IMR-90 (cell line): ENCODE data around the gene LINC00305. TPM values are rescaled to one million over a fixed set of nuclear protein-coding genes. Genes with fewer than 3 reads are reported as not detected.

ENCODE experiments used
- ATAC-seq: fragments of 200-7000 bp; cut with Tn5 transposase; 2 replicates; pipeline ENCODE4 v1.9.1; 2020; ENCODE audit warnings: low read depth, mild to moderate bottlenecking, moderate library complexity
- BruUV-seq: library from RNA; stranded (reverse); fragments of 400-500 nt; replicated peaks from 2 replicates; lab custom pipeline; 2021; lab: Mats Ljungman, UMichigan
- CTCF ChIA-PET: fragments of 300-600 bp; formaldehyde crosslinking; extraction: SDS; loops from one replicate; lab custom pipeline; 2021; ENCODE audit warnings: antibody characterized with exemption; lab: Yijun Ruan, JAX
- POLR2A ChIA-PET: fragments of 300-600 bp; sonication (Branson Sonifier 250); formaldehyde crosslinking; loops from one replicate; lab custom pipeline; 2022; ENCODE audit warnings: antibody characterized with exemption; ENCODE audit not compliant: unreplicated experiment; lab: Charles Lee
- DNase-seq: peaks from one replicate; pipeline ENCODE4 v3.0.0; 2013
- H2AFZ ChIP-seq: replicated peaks from 2 replicates; pipeline ENCODE3; 2013; ENCODE audit warnings: low read length, mild to moderate bottlenecking; ENCODE audit not compliant: poor library complexity
- H2AK5ac ChIP-seq: 2 replicates; pipeline ENCODE4 v1.6.1; 2013; ENCODE audit warnings: low read depth, low read length, inconsistent platforms
- H2AK9ac ChIP-seq: replicated peaks from 2 replicates; pipeline ENCODE3; 2013; ENCODE audit warnings: mild to moderate bottlenecking, low read depth, low read length, moderate library complexity; ENCODE audit not compliant: poor library complexity
- H2BK120ac ChIP-seq: 2 replicates; pipeline ENCODE4 v1.6.1; 2013; ENCODE audit warnings: low read depth, low read length, inconsistent platforms
- H2BK15ac ChIP-seq: 3 replicates; pipeline ENCODE4 v1.6.1; 2013; ENCODE audit warnings: low read depth, low read length, inconsistent platforms
- H2BK20ac ChIP-seq: 2 replicates; pipeline ENCODE4 v1.6.1; 2013; ENCODE audit warnings: low read depth, mild to moderate bottlenecking, inconsistent platforms, low read length, moderate library complexity
- H2BK5ac ChIP-seq: 2 replicates; pipeline ENCODE4 v1.6.1; 2013; ENCODE audit warnings: mild to moderate bottlenecking, low read depth, low read length, inconsistent platforms; ENCODE audit not compliant: poor library complexity, severe bottlenecking
- H3K14ac ChIP-seq: replicated peaks from 2 replicates; pipeline ENCODE4 v1.6.1; 2013; ENCODE audit warnings: low read depth, low read length, inconsistent platforms
- H3K18ac ChIP-seq: 2 replicates; pipeline ENCODE4 v1.6.1; 2013; ENCODE audit warnings: low read depth, low read length, control low read depth
- H3K23ac ChIP-seq: 2 replicates; pipeline ENCODE4 v1.6.1; 2013; ENCODE audit warnings: low read depth, low read length, inconsistent platforms
- H3K27ac ChIP-seq: 2 replicates; pipeline ENCODE4 v1.5.1; 2013; ENCODE audit warnings: mild to moderate bottlenecking, control low read depth, low read length; ENCODE audit not compliant: insufficient read depth
- H3K27me3 ChIP-seq: 2 replicates; pipeline ENCODE4 v1.6.1; 2013; ENCODE audit warnings: low read length; ENCODE audit not compliant: control insufficient read depth, insufficient read depth
- H3K36me3 ChIP-seq: 2 replicates; pipeline ENCODE4 v1.6.1; 2013; ENCODE audit warnings: low read length, mixed read lengths; ENCODE audit not compliant: control insufficient read depth, insufficient read depth
- H3K4ac ChIP-seq: 2 replicates; pipeline ENCODE4 v1.6.1; 2013; ENCODE audit warnings: low read depth, low read length, inconsistent platforms
- H3K4me1 ChIP-seq: 2 replicates; pipeline ENCODE4 v1.6.1; 2013; ENCODE audit warnings: low read length, mixed read lengths; ENCODE audit not compliant: control insufficient read depth, insufficient read depth
- H3K4me2 ChIP-seq: 2 replicates; pipeline ENCODE4 v1.6.1; 2013; ENCODE audit warnings: low read depth, mild to moderate bottlenecking, control low read depth, low read length, moderate library complexity
- H3K4me3 ChIP-seq: 2 replicates; pipeline ENCODE4 v1.5.1; 2013; ENCODE audit warnings: low read depth, mild to moderate bottlenecking, control low read depth, low read length, moderate library complexity; ENCODE audit not compliant: insufficient read depth
- H3K56ac ChIP-seq: 2 replicates; pipeline ENCODE4 v1.6.1; 2013; ENCODE audit warnings: low read length, inconsistent platforms; ENCODE audit not compliant: insufficient read depth; ENCODE audit errors: extremely low read depth
- H3K79me1 ChIP-seq, 2 experiments: 2 replicates each; pipeline ENCODE4 v1.6.1; 2013; ENCODE audit warnings: low read length in 2 of 2, inconsistent platforms in 1 of 2, low read depth in 1 of 2
- H3K9ac ChIP-seq: 2 replicates; pipeline ENCODE4 v1.6.1; 2013; ENCODE audit warnings: low read depth, low read length, control low read depth
- H3K9me1 ChIP-seq: 2 replicates; pipeline ENCODE4 v1.6.1; 2013; ENCODE audit warnings: low read length, inconsistent platforms; ENCODE audit not compliant: insufficient read depth
- H3K9me3 ChIP-seq: 2 replicates; pipeline ENCODE4 v1.6.1; 2013; ENCODE audit warnings: low read length; ENCODE audit not compliant: control insufficient read depth, insufficient read depth
- H4K20me1 ChIP-seq: 2 replicates; pipeline ENCODE4 v1.6.1; 2013; ENCODE audit warnings: low read length, inconsistent platforms; ENCODE audit not compliant: insufficient read depth
- H4K5ac ChIP-seq: 2 replicates; pipeline ENCODE4 v1.6.1; 2013; ENCODE audit warnings: mild to moderate bottlenecking, low read depth, low read length, control low read depth
- H4K8ac ChIP-seq, 2 experiments: 2 replicates each; pipeline ENCODE4 v1.6.1; 2013; ENCODE audit warnings: low read depth in 2 of 2, low read length in 2 of 2, control low read depth in 1 of 2, inconsistent platforms in 1 of 2
- H4K91ac ChIP-seq: 2 replicates; pipeline ENCODE4 v1.6.1; 2013; ENCODE audit warnings: low read depth, low read length, inconsistent platforms; ENCODE audit not compliant: insufficient read depth
- BHLHE40 ChIP-seq: fragments of 150-350 bp; IDR thresholded peaks from 2 replicates; pipeline ENCODE4 v1.6.1; 2016; ENCODE audit warnings: mild to moderate bottlenecking, low read depth, low read length
- CEBPB ChIP-seq: IDR thresholded peaks from 2 replicates; pipeline ENCODE4 v1.6.1; 2012; ENCODE audit warnings: low read depth, low read length, improper control_type of control experiment
- CHD1 ChIP-seq: IDR thresholded peaks from 2 replicates; pipeline ENCODE4 v1.6.1; 2012; ENCODE audit warnings: low read depth, low read length, improper control_type of control experiment
- ELK1 ChIP-seq: fragments of 150-350 bp; IDR thresholded peaks from 2 replicates; pipeline ENCODE4 v1.6.1; 2016; ENCODE audit warnings: low read depth, mild to moderate bottlenecking, low read length, moderate library complexity, borderline replicate concordance
- FOS ChIP-seq: fragments of 150-350 bp; IDR thresholded peaks from 2 replicates; pipeline ENCODE4 v1.6.1; 2016; ENCODE audit warnings: low read depth, low read length
- MAFK ChIP-seq: IDR thresholded peaks from 2 replicates; pipeline ENCODE4 v1.6.1; 2012; ENCODE audit warnings: low read depth, low read length, improper control_type of control experiment
- MAZ ChIP-seq: IDR thresholded peaks from 2 replicates; pipeline ENCODE4 v1.6.1; 2012; ENCODE audit warnings: low read depth, mild to moderate bottlenecking, low read length, improper control_type of control experiment, moderate library complexity, borderline replicate concordance
- MXI1 ChIP-seq: IDR thresholded peaks from 2 replicates; pipeline ENCODE4 v1.6.1; 2012; ENCODE audit warnings: low read depth, mild to moderate bottlenecking, low read length, moderate library complexity, borderline replicate concordance
- NFE2L2 ChIP-seq: fragments of 150-350 bp; IDR thresholded peaks from 2 replicates; pipeline ENCODE4 v1.6.1; 2016; ENCODE audit warnings: low read depth, mild to moderate bottlenecking, low read length
- POLR2A ChIP-seq: IDR thresholded peaks from 2 replicates; pipeline ENCODE4 v1.6.1; 2012; ENCODE audit warnings: mild to moderate bottlenecking, low read depth, low read length
- RAD21 ChIP-seq: IDR thresholded peaks from 2 replicates; pipeline ENCODE4 v1.6.1; 2012; ENCODE audit warnings: low read length, improper control_type of control experiment
- RCOR1 ChIP-seq: IDR thresholded peaks from 2 replicates; pipeline ENCODE4 v1.6.1; 2012; ENCODE audit warnings: mild to moderate bottlenecking, low read length, improper control_type of control experiment; ENCODE audit not compliant: insufficient replicate concordance
- RFX5 ChIP-seq: IDR thresholded peaks from 2 replicates; pipeline ENCODE4 v1.8.0; 2012; ENCODE audit warnings: low read depth, mild to moderate bottlenecking, low read length, moderate library complexity
- SMC3 ChIP-seq: fragments of 150-350 bp; IDR thresholded peaks from 2 replicates; pipeline ENCODE4 v1.6.1; 2016; ENCODE audit warnings: low read depth, mild to moderate bottlenecking, antibody characterized with exemption, low read length, moderate library complexity
- WGBS, 2 experiments: methylation state at CpG; one replicate each; pipeline versions ENCODE4 v1.1.5 to v1.1.7; 2013; ENCODE audit warnings: missing lambda C conversion rate in 2 of 2; ENCODE audit not compliant: insufficient read length in 1 of 2; ENCODE audit errors: extremely low coverage in 2 of 2; 5-methylcytosine and 5-hydroxymethylcytosine counted together
- dilution Hi-C: fragments of 300-500 bp; cut with HindIII; formaldehyde crosslinking; loops from one replicate; pipeline ENCODE4 v1.14.3; 2018; ENCODE audit warnings: low sequenced_read_pairs; ENCODE audit not compliant: unreplicated experiment
- in situ Hi-C: fragments of 300-500 bp; cut with MboI; formaldehyde crosslinking; loops from 3 replicates; pipeline ENCODE4 v1.14.3; 2019; ENCODE audit warnings: low sequenced_read_pairs, inconsistent platforms, mixed read lengths
- intact Hi-C: fragments of 100-400 bp; cut with micrococcal nuclease; formaldehyde crosslinking; loops from 2 replicates; pipeline ENCODE4 v1.10.0; 2022
- polyA plus RNA-seq, 3 experiments: library from polyadenylated mRNA; depleted of rRNA; stranded (reverse); fragments of >200 nt; gene quantifications; 2 replicates each; pipeline ENCODE4 v1.2.3, GENCODE V29; 2012; ENCODE audit warnings: low replicate concordance in 1 of 3
- total RNA-seq: library from RNA; depleted of rRNA; stranded (reverse); fragments of >200 nt; gene quantifications from 2 replicates; pipeline ENCODE4 v1.2.3, GENCODE V29; 2012
- TF ChIP-seq, protein P1 (sequence below): conservative IDR thresholded peaks from 2 replicates; pipeline ENCODE4 v1.5.1; 2012; ENCODE audit warnings: mild to moderate bottlenecking, low read depth, low read length, improper control_type of control experiment
- TF ChIP-seq, protein P2 (sequence below): fragments of 150-350 bp; IDR thresholded peaks from 2 replicates; pipeline ENCODE4 v1.6.1; 2017; ENCODE audit warnings: mild to moderate bottlenecking, antibody characterized with exemption, low read length, low read depth

LINC00305 gene
- total and polyA plus RNA-seq, 2 of the 4 experiments (the other 2 are of a cell fraction): not detected

- Histone ChIP-seq H3K36me3 (no peaks in the 10 kb centered on the region), H2AK9ac (no peak overlapping the region), H3K4ac (no peak overlapping the region), H3K4me1 (no peaks in the 10 kb centered on the region), H2AFZ (no peak overlapping the region), H3K18ac (no peak overlapping the region), H3K79me1 (no peaks in the 10 kb centered on the region), H4K5ac (no peak overlapping the region), H3K4me2 (no peak overlapping the region), H3K14ac (no peak overlapping the region), H2BK15ac (no peak overlapping the region), H2BK20ac (no peak overlapping the region), H3K27ac (no peak overlapping the region), H3K9me1 (no peaks in the 10 kb centered on the region), H3K27me3 (no peaks in the 10 kb centered on the region), H3K23ac (no peak overlapping the region), H3K4me3 (no peak overlapping the region), H2BK120ac (no peak overlapping the region), H3K56ac (no peak overlapping the region), H3K9ac (no peak overlapping the region), H4K91ac (no peak overlapping the region), H3K9me3 (peaks cover 10% of the 10 kb centered on the region), H2BK5ac (no peak overlapping the region), H2AK5ac (no peak overlapping the region), H4K20me1 (no peaks in the 10 kb centered on the region), H4K8ac (no peak overlapping the region)
- TF ChIP-seq MXI1 (no peak), MAFK (no peak), NFE2L2 (no peak), POLR2A (no peak), MAZ (no peak), CEBPB (no peak), RAD21 (no peak), RCOR1 (no peak), SMC3 (no peak), FOS (no peak), RFX5 (no peak), CHD1 (no peak), BHLHE40 (no peak), ELK1 (no peak)
- TF ChIP-seq, protein P1, sequence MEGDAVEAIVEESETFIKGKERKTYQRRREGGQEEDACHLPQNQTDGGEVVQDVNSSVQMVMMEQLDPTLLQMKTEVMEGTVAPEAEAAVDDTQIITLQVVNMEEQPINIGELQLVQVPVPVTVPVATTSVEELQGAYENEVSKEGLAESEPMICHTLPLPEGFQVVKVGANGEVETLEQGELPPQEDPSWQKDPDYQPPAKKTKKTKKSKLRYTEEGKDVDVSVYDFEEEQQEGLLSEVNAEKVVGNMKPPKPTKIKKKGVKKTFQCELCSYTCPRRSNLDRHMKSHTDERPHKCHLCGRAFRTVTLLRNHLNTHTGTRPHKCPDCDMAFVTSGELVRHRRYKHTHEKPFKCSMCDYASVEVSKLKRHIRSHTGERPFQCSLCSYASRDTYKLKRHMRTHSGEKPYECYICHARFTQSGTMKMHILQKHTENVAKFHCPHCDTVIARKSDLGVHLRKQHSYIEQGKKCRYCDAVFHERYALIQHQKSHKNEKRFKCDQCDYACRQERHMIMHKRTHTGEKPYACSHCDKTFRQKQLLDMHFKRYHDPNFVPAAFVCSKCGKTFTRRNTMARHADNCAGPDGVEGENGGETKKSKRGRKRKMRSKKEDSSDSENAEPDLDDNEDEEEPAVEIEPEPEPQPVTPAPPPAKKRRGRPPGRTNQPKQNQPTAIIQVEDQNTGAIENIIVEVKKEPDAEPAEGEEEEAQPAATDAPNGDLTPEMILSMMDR: no peak
- TF ChIP-seq, protein P2, sequence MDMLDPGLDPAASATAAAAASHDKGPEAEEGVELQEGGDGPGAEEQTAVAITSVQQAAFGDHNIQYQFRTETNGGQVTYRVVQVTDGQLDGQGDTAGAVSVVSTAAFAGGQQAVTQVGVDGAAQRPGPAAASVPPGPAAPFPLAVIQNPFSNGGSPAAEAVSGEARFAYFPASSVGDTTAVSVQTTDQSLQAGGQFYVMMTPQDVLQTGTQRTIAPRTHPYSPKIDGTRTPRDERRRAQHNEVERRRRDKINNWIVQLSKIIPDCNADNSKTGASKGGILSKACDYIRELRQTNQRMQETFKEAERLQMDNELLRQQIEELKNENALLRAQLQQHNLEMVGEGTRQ: no peak
- intact Hi-C loops (no loop called here), in situ Hi-C loops (no loop called here), dilution Hi-C loops (no loop called here)
- ATAC-seq (no peak), DNase-seq (no peak)
- POLR2A ChIA-PET: no interaction called here
- CTCF ChIA-PET: no interaction called here
- BruUV-seq: no TSS peak
- no CpG with 5 or more reads among the region's 1 CpG for WGBS, 2 experiments
Measured at GRCh38 chr18:64180171-64180570, 31.3 kb upstream of the LINC00305 start.
